ENCODE data around the gene KAZN. TPM values are rescaled to one million over a fixed set of nuclear protein-coding genes. Genes with fewer than 3 reads are reported as not detected.

Gene KAZN
- total RNA-seq, 2 experiments from 2014 or later: 0.22 to 0.55 TPM

- Mint-ChIP-seq H3K4me1 (ENCODE audit: low read depth) (no peaks in the 10 kb centered on the region), H3K9me3 (no peaks in the 10 kb centered on the region), H3K27ac (no peak overlapping the region), H3K27me3 (peaks cover 11% of the 10 kb centered on the region), H3K4me3 (no peak overlapping the region), H3K36me3 (ENCODE audit: low read depth) (no peaks in the 10 kb centered on the region)
- intact Hi-C loops (cut with DNase I, micrococcal nuclease): no loop called here
- Histone ChIP-seq H3K9me3 (ENCODE audit: control insufficient read depth in 1 of 2, insufficient read depth in 1 of 2, low read length in 2 of 2) (peaks cover 0 to 16% of the 10 kb centered on the region in 2 experiments), H3K27ac (ENCODE audit: low read depth in 1 of 2, low read length in 2 of 2) (no peak overlapping the region), H3K4me1 (ENCODE audit: insufficient read depth, low read length) (no peaks in the 10 kb centered on the region), H3K27me3 (ENCODE audit: control insufficient read depth in 1 of 2, insufficient read depth in 2 of 2, low read length in 2 of 2) (peaks cover 0 to 4% of the 10 kb centered on the region in 2 experiments), H3K4me3 (ENCODE audit: low read length) (no peak overlapping the region), H3K36me3 (ENCODE audit: insufficient read depth, low read length) (no peaks in the 10 kb centered on the region)
- POLR2A ChIA-PET: no interaction called here
- CTCF ChIA-PET: no interaction called here
- ATAC-seq (ENCODE audit: poor library complexity) (no peak), DNase-seq (no peak)
- no peak for TF ChIP-seq CTCF (IDR thresholded peaks at IDR 0.05)
Observed at GRCh38 chr1:14768582-14769304, 170.3 kb downstream of the KAZN start.

GRCh38 chr1:14769486-14770274 is 171.2 kb downstream of the KAZN start:
- peaks cover 0 to 4% of the 10 kb centered on the region in 2 experiments for H3K27me3 ChIP-seq (ENCODE audit: control insufficient read depth in 1 of 2, insufficient read depth in 2 of 2, low read length in 2 of 2)
- Mint-ChIP-seq H3K27me3 (peaks cover 7% of the 10 kb centered on the region), H3K36me3 (ENCODE audit: low read depth) (no peaks in the 10 kb centered on the region), H3K4me3 (no peak overlapping the region), H3K4me1 (ENCODE audit: low read depth) (no peaks in the 10 kb centered on the region), H3K27ac (no peak overlapping the region), H3K9me3 (no peaks in the 10 kb centered on the region)
- TF ChIP-seq CTCF (IDR thresholded peaks at IDR 0.05): no peak
- intact Hi-C loops (cut with DNase I, micrococcal nuclease): no loop called here
- ATAC-seq (ENCODE audit: poor library complexity) (no peak), DNase-seq (no peak)
- H3K4me1 ChIP-seq (ENCODE audit: insufficient read depth, low read length): no peaks in the 10 kb centered on the region
- H3K9me3 ChIP-seq (ENCODE audit: control insufficient read depth in 1 of 2, insufficient read depth in 1 of 2, low read length in 2 of 2): peaks cover 0 to 16% of the 10 kb centered on the region in 2 experiments
- H3K36me3 ChIP-seq (ENCODE audit: insufficient read depth, low read length): no peaks in the 10 kb centered on the region
- no peak overlapping the region for H3K4me3 ChIP-seq (ENCODE audit: low read length)
- ChIA-PET POLR2A (no interaction called here), CTCF (no interaction called here)
- no peak overlapping the region for H3K27ac ChIP-seq (ENCODE audit: low read depth in 1 of 2, low read length in 2 of 2)

GRCh38 chr1:14773396-14774025 is 175.0 kb downstream of the KAZN start:
- H3K4me1 ChIP-seq (ENCODE audit: insufficient read depth, low read length): no peaks in the 10 kb centered on the region
- H3K27me3 Mint-ChIP-seq: no peaks in the 10 kb centered on the region
- H3K4me1 Mint-ChIP-seq (ENCODE audit: low read depth): no peaks in the 10 kb centered on the region
- H3K36me3 Mint-ChIP-seq (ENCODE audit: low read depth): no peaks in the 10 kb centered on the region
- H3K4me3 Mint-ChIP-seq: no peak overlapping the region
- intact Hi-C loops (cut with DNase I, micrococcal nuclease): no loop called here
- DNase-seq (no peak), ATAC-seq (ENCODE audit: poor library complexity) (no peak)
- peaks cover 0 to 4% of the 10 kb centered on the region in 2 experiments for H3K9me3 ChIP-seq (ENCODE audit: control insufficient read depth in 1 of 2, insufficient read depth in 1 of 2, low read length in 2 of 2)
- TF ChIP-seq CTCF (IDR thresholded peaks at IDR 0.05): no peak
- H3K9me3 Mint-ChIP-seq: no peaks in the 10 kb centered on the region
- POLR2A ChIA-PET: no interaction called here
- no peak overlapping the region for H3K27ac Mint-ChIP-seq
- H3K4me3 ChIP-seq (ENCODE audit: low read length): no peak overlapping the region
- H3K36me3 ChIP-seq (ENCODE audit: insufficient read depth, low read length): no peaks in the 10 kb centered on the region
- CTCF ChIA-PET: no interaction called here
- no peaks in the 10 kb centered on the region for H3K27me3 ChIP-seq (ENCODE audit: control insufficient read depth in 1 of 2, insufficient read depth in 2 of 2, low read length in 2 of 2)
- H3K27ac ChIP-seq (ENCODE audit: low read depth in 1 of 2, low read length in 2 of 2): no peak overlapping the region

Data from CD4-positive, alpha-beta T cell (primary cell).